GM23248 (cell line): ENCODE measurements around the gene PSG7. TPM values are rescaled to one million over a fixed set of nuclear protein-coding genes. Genes with fewer than 3 reads are reported as not detected.
"Not testable (repeated sequence)": the region's sequence is repeated elsewhere in the genome, so short reads cannot be mapped to it uniquely, and the experiment has no call there.

Experiments
- DNase-seq: peaks from one replicate; pipeline ENCODE4 v3.0.0-alpha.2; 2015
- H2AFZ ChIP-seq: fragments of 200-600 bp; sonication (generic); 2 replicates; pipeline ENCODE4 v1.6.1; 2016; ENCODE audit warnings: antibody characterized with exemption
- H3F3A ChIP-seq: fragments of 200-600 bp; sonication (generic); 2 replicates; pipeline ENCODE4 v1.6.1; 2016; ENCODE audit warnings: mild to moderate bottlenecking, antibody characterized with exemption, mixed run types; ENCODE audit not compliant: insufficient read depth
- H3K27ac ChIP-seq: fragments of 200-600 bp; sonication (generic); 2 replicates; pipeline ENCODE4 v1.5.1; 2016; ENCODE audit warnings: mild to moderate bottlenecking
- H3K27me3 ChIP-seq: fragments of 200-600 bp; sonication (generic); replicated peaks from 2 replicates; pipeline ENCODE4 v1.6.1; 2016; ENCODE audit warnings: mild to moderate bottlenecking; ENCODE audit not compliant: insufficient read depth
- H3K36me3 ChIP-seq: fragments of 200-600 bp; sonication (generic); 2 replicates; pipeline ENCODE4 v1.6.1; 2016; ENCODE audit warnings: low read depth, mild to moderate bottlenecking
- H3K4me1 ChIP-seq: fragments of 200-600 bp; sonication (generic); 2 replicates; pipeline ENCODE4 v1.6.1; 2016; ENCODE audit warnings: mild to moderate bottlenecking; ENCODE audit not compliant: insufficient read depth
- H3K4me2 ChIP-seq: fragments of 200-600 bp; sonication (generic); one replicate; pipeline ENCODE4 v1.6.1; 2016; ENCODE audit warnings: mild to moderate bottlenecking; ENCODE audit not compliant: unreplicated experiment
- H3K4me3 ChIP-seq: fragments of 200-600 bp; sonication (generic); 2 replicates; pipeline ENCODE4 v1.5.1; 2016; ENCODE audit warnings: mild to moderate bottlenecking
- H3K79me2 ChIP-seq: fragments of 200-600 bp; sonication (generic); 2 replicates; pipeline ENCODE4 v1.6.1; 2016; ENCODE audit warnings: mild to moderate bottlenecking; ENCODE audit not compliant: insufficient read depth
- H3K9ac ChIP-seq: fragments of 200-600 bp; sonication (generic); 2 replicates; pipeline ENCODE4 v1.6.1; 2016; ENCODE audit warnings: mild to moderate bottlenecking
- H3K9me2 ChIP-seq: fragments of 200-600 bp; sonication (generic); 2 replicates; pipeline ENCODE4 v1.6.1; 2016; ENCODE audit warnings: mixed run types, mild to moderate bottlenecking, moderate library complexity; ENCODE audit not compliant: insufficient read depth
- H3K9me3 ChIP-seq: fragments of 200-600 bp; sonication (generic); one replicate; pipeline ENCODE4 v1.6.1; 2017; ENCODE audit warnings: low read depth
- H4K20me1 ChIP-seq: fragments of 200-600 bp; sonication (generic); 2 replicates; pipeline ENCODE4 v1.6.0; 2016; ENCODE audit not compliant: insufficient read depth
- WGBS, 2 experiments: methylation state at CpG; one replicate each; pipeline ENCODE4 v1.1.6; 2015 to 2017; ENCODE audit warnings: low lambda C conversion rate in 2 of 2, low coverage in 1 of 2; ENCODE audit errors: missing lambda C conversion rate in 2 of 2; 5-methylcytosine and 5-hydroxymethylcytosine counted together
- in situ Hi-C: fragments of 300-500 bp; cut with MboI; formaldehyde crosslinking; loops from 2 replicates; pipeline ENCODE4 v1.15.0; 2020
- polyA plus RNA-seq: library from polyadenylated mRNA; unstranded; fragments of >200 nt; fragmentation: Nextera tagmentation; extraction: Ambion mirVana; gene quantifications from 2 replicates; pipeline ENCODE4 v1.2.1, GENCODE V29; 2016
- total RNA-seq: library from RNA; depleted of rRNA; stranded (reverse); fragments of >200 nt; shearing (Covaris generic); gene quantifications from 2 replicates; pipeline ENCODE4 v1.2.3, GENCODE V29; 2014

The PSG7 gene
- total and polyA plus RNA-seq, 2 experiments from 2014 or later = 0.19 TPM; not detected in 1

DNA sequence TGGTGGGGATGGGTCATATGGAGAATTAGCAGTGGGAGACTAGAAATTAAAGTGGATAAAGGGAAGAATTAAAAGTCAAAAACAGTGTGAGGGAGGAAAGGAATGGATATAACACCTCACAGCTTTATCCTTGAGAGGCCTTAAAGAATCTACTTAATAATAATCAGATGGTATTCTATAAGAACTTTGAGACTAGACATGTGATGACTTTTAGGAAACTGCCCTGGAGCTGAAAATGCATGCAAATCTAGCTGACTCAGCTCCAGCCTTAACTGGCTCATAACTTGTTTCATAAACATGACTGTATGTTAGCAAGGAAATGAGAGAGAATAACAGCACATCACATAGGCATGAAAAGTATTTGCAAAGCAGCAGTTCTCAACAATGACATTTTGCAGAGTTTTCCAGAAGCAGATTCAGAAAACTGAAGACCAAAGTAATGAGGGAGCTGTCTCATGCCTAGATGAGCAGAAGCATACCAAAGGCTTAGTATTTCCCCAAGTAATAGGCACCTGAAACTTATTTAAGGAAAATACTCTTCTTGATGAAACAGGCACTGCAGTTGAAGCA, 49.0 kb downstream of the PSG7 start:
- peaks cover 36% of the 10 kb centered on the region for H3F3A ChIP-seq
- in situ Hi-C loops = not testable (repeated sequence)

DNA sequence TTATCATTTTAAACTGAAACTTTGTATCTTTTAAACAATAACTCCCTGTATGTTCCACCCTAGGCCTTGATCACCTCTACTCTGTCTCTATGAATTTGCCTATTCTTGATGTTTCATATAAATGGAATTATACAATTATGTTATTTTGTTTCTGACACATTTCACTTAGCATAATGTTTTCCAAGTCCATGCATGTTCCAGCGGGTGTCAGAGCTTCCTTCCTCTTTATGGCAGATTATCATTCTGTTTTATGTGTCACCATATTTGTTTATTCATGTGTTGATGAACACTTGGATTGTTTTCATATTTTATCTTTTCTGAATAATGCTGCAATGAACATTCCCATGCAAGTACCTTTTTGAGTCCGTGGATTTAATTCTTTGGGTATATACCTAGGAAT, 54.3 kb downstream of the PSG7 start:
- Histone ChIP-seq H3K4me1 (peaks cover 18% of the 10 kb centered on the region), H3F3A (peaks cover 22% of the 10 kb centered on the region)
- H3K27ac ChIP-seq, H3K36me3 ChIP-seq, H3K9me3 ChIP-seq, H3K4me3 ChIP-seq, H3K4me2 ChIP-seq, H3K79me2 ChIP-seq, H3K27me3 ChIP-seq, H3K9me2 ChIP-seq, H4K20me1 ChIP-seq, in situ Hi-C loops, H2AFZ ChIP-seq, H3K9ac ChIP-seq, DNase-seq: not testable (repeated sequence)
- 93 to 95% methylated on average over 2 of the region's 2 CpGs for WGBS, 2 experiments

More for the DNA sequence above, 49.0 kb downstream of the PSG7 start:
- not testable (repeated sequence) for H3K27me3 ChIP-seq, H3K9me3 ChIP-seq, H3K9me2 ChIP-seq, H3K9ac ChIP-seq, H3K79me2 ChIP-seq, H3K4me3 ChIP-seq, H2AFZ ChIP-seq, H3K36me3 ChIP-seq, H3K4me2 ChIP-seq, H4K20me1 ChIP-seq
- DNase-seq = peak; percentile 8
- Histone ChIP-seq H3K4me1 (peaks cover 24% of the 10 kb centered on the region), H3K27ac (peak overlapping the region; percentile 56)

DNA sequence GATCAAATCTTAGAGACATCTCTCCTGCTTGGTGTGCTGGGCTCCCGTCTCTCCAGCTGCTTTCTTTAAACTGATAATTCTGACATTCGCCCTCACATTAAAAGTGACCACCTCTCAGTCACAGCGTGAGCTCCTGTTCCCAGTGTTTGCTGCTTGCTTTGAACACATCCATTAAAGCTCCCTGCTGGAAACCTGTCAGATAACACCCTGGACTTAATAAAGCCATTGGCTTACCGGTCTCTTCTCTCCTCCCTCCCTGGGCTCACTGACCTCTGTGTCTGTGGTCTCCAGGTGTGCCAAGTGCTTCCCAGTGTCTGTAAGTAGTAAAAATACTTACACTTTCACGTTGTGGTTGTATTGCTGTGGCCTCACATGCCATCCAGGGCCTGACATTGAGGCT, 55.0 kb downstream of the PSG7 start:
- H3K9me3 ChIP-seq, H3K27me3 ChIP-seq, H3K36me3 ChIP-seq, H3K9me2 ChIP-seq, in situ Hi-C loops, H3K79me2 ChIP-seq, H3K4me3 ChIP-seq, H2AFZ ChIP-seq, H3K9ac ChIP-seq, H4K20me1 ChIP-seq, H3K27ac ChIP-seq, DNase-seq, H3K4me2 ChIP-seq: not testable (repeated sequence)
- WGBS, 2 experiments = 77 to 82% methylated on average over 5 of the region's 5 CpGs
- peaks cover 19% of the 10 kb centered on the region for H3F3A ChIP-seq
- H3K4me1 ChIP-seq = peaks cover 20% of the 10 kb centered on the region

DNA sequence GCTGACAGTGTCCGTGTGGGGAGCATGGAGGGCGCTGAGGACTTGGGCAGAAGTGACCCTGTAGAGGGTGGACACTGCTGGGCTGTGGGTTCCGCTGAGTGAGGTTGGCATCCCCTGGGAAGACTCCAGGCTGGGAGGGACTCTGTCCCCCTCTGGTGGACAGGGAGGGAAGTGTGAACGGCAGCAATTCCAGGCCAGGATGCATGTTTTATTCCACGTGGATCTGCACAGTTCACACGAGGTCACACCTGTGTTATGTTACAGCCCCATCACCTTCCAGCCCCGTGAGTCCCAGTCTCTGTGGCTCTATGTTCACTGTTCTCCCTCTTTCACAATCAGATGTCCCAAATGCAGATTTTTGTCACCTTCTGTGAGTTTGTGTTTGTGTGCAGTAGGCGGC, 55.7 kb downstream of the PSG7 start:
- H3K4me3 ChIP-seq, H3K9me2 ChIP-seq, H3K9me3 ChIP-seq, H3K9ac ChIP-seq, H3K4me2 ChIP-seq, H2AFZ ChIP-seq, H3K79me2 ChIP-seq, H3K27ac ChIP-seq, in situ Hi-C loops, H4K20me1 ChIP-seq, H3K27me3 ChIP-seq, H3K36me3 ChIP-seq: not testable (repeated sequence)
- H3K4me1 ChIP-seq = peaks cover 27% of the 10 kb centered on the region
- WGBS, 2 experiments = 76 to 82% methylated on average over 8 of the region's 8 CpGs
- peak; percentile 9 for DNase-seq
- peaks cover 23% of the 10 kb centered on the region for H3F3A ChIP-seq

DNA sequence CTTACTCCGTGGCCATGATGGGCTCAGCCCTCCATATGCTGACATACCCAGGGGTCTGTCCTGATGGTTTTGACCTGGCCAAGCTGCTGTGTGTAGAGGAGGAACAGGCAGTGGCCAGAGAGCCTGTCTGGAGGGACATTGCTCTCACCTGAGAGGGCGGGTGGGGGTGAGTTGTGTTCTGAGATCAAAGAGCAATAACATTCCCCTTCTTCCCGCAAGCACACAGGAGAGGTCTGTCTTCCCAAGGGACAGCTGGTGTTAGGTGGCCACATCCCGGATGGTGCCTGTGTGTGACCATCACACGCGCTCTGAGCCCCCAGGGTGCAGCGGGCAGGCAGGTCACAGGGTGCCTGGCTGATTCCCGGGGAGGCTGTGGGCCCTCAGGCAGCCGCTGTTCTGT, 56.4 kb downstream of the PSG7 start:
- H3K36me3 ChIP-seq, in situ Hi-C loops: not testable (repeated sequence)

More for the DNA sequence above, 56.4 kb downstream of the PSG7 start:
- H4K20me1 ChIP-seq, H3K79me2 ChIP-seq, H3K9me2 ChIP-seq, H3K4me3 ChIP-seq, H3K9me3 ChIP-seq, H3K9ac ChIP-seq, H2AFZ ChIP-seq, DNase-seq, H3K27ac ChIP-seq, H3K27me3 ChIP-seq, H3K4me2 ChIP-seq: not testable (repeated sequence)
- peaks cover 24% of the 10 kb centered on the region for H3F3A ChIP-seq
- 92 to 96% methylated on average over 9 of the region's 9 CpGs for WGBS, 2 experiments
- H3K4me1 ChIP-seq = peaks cover 31% of the 10 kb centered on the region
